NCI-H446 treated with DMSO at 0.1 percent for 48 hours (cell line): ENCODE data around the gene GSX1.
"Not testable (repeated sequence)": the region's sequence is repeated elsewhere in the genome, so short reads cannot be mapped to it uniquely, and the experiment has no call there.

ENCODE experiments used
- DNase-seq: peaks from one replicate; lab custom pipeline; 2025; lab: John Stamatoyannopoulos, UW

The GSX1 gene

GRCh38 chr13:27792393-27793218, at the start of gene GSX1:
GSX1 (plus strand) TSS chr13:27792483; CDS start chr13:27792691, 208 bp downstream.
- no peak for DNase-seq

GRCh38 chr13:27744801-27745200, 47.5 kb upstream of the GSX1 start:
- no peak for DNase-seq

- DNase-seq, result no peak
Observed at GRCh38 chr13:27745301-27745700, 47.0 kb upstream of the GSX1 start.

GRCh38 chr13:27748143-27748542, 44.1 kb upstream of the GSX1 start:
- not testable (repeated sequence) for DNase-seq

GRCh38 chr13:27751953-27752532, 40.2 kb upstream of the GSX1 start:
- DNase-seq, result no peak

- no peak for DNase-seq
Observed at GRCh38 chr13:27765650-27766049, 26.6 kb upstream of the GSX1 start.

GRCh38 chr13:27770809-27771208, 21.5 kb upstream of the GSX1 start:
- no peak for DNase-seq

- DNase-seq, result no peak
Observed at GRCh38 chr13:27772651-27773425, 19.4 kb upstream of the GSX1 start.

GRCh38 chr13:27774169-27774568, 18.1 kb upstream of the GSX1 start:
- DNase-seq, result no peak

GRCh38 chr13:27774651-27775050, 17.6 kb upstream of the GSX1 start:
- DNase-seq, result no peak

GRCh38 chr13:27775943-27776342, 16.3 kb upstream of the GSX1 start:
- DNase-seq, result no peak

- DNase-seq, result no peak
Observed at GRCh38 chr13:27782151-27782550, 10.1 kb upstream of the GSX1 start.

- no peak for DNase-seq
Observed at GRCh38 chr13:27783111-27783510, 9.2 kb upstream of the GSX1 start.

GRCh38 chr13:27788271-27788670, 4.0 kb upstream of the GSX1 start:
- DNase-seq, result no peak

GRCh38 chr13:27789153-27789494, 3.2 kb upstream of the GSX1 start:
- no peak for DNase-seq

- no peak for DNase-seq
Observed at GRCh38 chr13:27789495-27790303, 2.6 kb upstream of the GSX1 start.

- no peak for DNase-seq
Observed at GRCh38 chr13:27790523-27790922, 1.8 kb upstream of the GSX1 start.

- DNase-seq, result no peak
Observed at GRCh38 chr13:27791146-27791900, 960 bp upstream of the GSX1 start.

GRCh38 chr13:27791901-27792392, 336 bp upstream of the GSX1 start:
- no peak for DNase-seq

GRCh38 chr13:27793507-27794367, 1.5 kb downstream of the GSX1 start:
- no peak for DNase-seq
